ENCODE measurements around the gene CCDC187.
A peak's percentile ranks its signal among the peaks of the same experiment; 100 is the strongest.

CCDC187 gene

DNA sequence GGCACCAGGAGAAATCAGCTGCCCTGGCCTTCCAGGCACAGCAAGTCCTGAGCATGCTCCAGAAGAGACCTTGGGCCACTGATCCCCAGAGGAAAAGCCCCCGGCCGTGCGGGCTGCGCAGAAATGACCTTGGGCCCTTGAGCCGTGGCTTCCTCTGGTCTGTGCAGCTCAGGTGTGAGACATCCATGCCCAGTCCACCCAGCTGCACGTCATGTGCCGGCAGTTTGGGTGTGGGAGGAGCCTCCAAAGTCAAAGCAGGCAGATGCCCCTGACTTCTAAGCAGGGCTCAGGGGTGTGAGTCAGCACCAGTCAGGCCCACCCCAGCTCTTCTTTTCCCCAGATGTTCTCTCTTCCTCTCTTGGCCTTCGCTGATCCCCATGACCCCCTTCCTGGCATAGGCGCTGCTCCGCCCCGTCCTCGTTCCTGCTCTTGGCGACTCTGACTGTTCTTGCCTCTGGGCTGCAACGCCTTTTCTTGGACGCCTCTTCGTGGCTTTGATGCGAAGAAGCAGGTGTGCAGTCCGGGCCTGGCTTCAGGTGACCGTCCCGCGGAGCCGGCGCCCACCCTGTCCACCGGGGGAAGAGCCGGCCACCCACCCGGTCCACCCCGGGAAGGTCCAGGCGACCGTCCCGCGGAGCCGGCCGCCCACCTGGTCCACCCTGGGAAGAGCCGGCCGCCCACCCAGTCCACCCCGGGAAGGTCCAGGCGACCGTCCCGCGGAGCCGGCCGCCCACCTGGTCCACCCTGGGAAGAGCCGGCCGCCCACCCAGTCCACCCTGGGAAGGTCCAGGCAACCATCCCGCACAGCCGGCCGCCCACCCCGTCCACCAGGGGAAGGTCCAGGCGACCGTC is 52.4 kb downstream of the CCDC187 start:
- no peak for DNase-seq

DNA sequence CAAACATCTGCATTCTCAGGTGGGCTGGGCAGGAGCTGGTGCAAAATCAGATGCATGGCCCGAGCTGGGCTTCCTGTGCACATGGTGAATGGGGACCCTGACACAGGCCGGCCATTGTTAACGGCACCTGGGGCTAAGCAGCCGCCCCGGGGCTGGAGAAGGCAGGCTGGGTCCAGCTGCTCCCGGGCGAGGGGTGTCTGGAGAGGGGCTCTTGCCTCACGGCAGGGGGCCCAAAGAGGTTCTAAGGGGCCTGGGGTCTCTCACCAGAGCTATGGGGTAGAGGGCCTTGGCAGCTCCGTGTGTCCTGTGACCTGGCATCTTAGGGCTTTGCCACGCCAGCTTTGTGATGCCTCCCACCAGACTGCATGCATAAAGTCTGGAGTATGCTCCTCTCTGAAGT is 53.2 kb downstream of the CCDC187 start:
- no peak for DNase-seq

DNA sequence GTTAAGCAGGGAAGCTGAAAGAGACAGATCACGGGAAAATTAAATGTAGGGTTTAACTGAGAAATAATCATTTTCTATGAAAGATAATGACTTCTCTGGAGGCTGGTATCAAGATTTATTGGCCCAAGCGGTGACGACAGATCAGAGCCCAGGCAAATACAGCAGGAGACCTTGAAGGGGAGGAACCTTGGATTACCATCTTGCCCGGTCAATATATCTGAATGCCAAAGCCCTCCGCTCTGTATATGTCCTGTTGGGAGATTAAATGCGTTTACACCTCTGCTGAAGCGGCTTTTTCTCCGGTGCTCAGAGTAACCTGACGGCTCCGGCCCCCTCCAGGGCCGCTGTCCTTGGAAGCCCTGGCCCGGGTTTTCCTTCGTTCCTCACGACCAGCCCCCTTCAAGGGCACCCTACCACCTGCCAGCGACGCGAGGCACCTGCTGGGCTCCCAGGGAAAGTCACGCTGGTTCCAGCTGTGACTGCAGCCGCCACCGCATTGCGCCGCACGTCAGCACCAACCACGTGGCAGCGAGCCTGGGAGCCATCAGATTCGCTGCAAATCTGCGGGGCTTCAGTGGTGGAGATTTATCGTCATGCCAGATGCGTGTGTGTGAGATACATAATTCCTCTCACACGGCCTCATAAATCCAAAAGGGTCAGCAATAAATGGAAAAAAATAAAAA is 53.9 kb downstream of the CCDC187 start:
- no peak for DNase-seq

DNA sequence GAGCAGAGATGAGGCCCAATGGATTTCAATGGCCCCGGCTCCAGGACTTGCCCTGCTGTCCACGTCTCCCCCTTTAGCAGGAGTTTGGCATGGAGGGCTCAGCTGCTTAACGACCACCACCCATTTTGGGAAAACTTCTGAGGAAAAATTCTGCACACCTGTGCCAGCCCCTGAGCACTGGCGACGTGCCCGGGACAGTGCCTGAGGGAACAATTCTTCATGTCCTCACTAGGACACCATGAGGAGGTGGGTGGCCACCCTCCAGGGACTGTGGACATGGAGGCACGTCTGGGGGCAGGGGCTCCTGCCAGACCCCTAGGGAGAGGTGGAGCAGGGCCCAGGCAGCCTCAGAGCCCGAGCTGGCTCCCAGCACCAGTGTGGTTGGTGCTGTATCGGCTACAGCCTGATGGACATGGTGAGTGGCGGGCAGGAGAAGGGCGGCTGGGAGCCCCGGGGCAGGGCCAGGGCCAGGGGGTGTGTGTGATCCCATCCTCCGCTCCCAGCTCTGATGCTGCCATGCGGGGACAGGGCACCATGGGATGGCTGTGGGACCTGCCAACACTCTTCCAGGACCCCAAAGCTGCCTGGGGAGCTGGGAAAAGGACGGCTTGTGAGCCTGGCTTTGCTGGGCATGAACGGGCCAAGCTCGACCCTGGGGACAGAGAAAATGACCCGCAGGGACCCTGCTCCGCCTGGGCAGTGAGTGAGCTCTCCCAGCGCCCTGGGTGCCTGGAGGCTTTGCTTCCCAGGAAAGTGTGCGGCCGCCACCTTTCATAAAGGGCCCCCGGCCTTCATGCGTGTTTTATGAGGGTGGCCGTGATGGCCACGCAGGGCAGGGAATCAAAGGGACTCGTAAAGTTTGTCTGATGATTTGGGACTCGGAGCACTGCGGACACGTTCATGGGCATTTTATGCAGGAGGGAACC is 54.7 kb downstream of the CCDC187 start:
- DNase-seq = no peak

DNA sequence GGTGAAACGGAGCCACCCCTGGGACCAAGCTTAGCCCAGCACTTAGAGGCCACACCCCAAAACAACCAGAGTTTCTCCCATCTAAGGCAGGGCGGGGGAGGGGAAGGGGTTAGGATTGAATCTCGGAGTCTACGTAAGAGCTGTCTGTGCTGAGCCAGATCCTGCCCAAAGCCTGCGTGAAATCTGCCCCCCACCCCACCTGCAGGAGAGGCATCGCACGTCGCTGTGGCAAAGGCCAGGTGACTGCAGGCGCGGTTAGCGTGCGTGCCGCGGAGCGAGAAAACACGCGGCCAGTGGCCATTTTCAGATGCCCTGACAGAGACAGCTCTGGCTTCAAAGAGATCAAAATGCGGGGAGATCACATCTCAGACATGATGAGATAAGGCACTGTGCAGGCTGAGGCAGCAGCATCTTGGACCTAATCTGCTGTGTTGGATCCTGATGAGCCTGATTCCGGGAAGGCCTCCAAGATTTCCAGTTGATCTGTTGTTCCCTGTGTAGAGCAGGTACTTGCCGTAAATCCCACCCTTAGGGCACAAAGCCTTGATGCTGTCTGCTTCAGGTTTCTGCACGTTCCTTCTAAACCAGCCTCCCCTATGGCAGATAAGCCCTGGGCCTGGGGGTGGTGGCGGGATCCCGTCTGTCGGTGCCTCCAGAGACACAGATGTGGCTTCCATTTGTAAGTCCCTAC is 55.8 kb downstream of the CCDC187 start:
- no peak for DNase-seq

DNA sequence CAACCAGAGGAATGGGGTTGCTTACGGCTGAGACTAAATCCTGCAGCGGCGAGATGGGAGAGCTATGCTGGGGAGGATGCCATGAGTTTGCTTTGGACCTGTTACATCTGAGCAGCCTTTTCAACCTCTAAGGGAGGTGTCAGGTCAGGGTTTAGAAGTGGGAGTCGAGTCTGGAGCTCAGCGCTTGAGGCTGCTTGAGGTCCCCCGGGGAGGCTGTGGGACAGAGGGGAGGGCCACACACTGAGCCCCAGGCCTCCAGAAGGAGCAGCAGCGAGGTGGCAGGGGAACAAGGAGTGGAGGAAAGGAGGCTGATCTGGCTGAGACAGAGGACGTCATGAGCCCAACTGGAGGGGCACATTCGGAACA is 56.4 kb downstream of the CCDC187 start:
- no peak for DNase-seq

DNA sequence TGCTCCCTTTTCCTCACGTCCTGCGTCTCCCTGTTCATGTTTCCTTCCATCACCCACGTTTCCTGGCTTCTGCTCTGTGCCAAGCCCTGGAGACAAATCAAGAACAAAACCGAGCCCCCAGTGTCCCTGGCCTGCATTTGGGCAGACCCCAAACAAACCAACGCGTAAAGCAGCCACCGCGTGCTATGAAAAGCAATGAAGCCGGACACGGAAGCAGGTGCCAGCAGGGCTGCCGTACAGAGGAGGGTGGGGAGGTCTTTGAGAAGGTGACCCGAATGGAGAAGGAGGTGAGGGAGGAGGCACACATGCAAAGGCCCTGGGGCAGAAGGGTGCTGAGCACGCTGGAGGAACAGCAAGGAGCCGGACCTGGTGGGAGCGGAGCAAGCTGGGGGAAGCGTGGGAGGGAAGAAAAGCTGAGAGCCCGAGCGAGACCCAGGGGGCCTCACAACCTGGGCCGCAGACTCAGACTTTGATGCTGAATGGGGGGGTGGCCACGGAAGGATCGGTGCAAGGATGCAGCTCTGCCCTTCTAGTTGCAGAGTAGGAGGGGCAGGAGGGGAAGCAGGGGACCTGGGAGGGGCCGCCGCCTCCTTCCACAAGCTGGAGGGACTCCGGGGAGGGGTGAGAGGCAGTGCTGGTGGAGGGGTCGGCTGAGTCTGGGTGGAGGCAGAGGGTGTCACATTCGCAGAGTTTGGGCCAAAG is 56.9 kb downstream of the CCDC187 start:
- DNase-seq = no peak

DNA sequence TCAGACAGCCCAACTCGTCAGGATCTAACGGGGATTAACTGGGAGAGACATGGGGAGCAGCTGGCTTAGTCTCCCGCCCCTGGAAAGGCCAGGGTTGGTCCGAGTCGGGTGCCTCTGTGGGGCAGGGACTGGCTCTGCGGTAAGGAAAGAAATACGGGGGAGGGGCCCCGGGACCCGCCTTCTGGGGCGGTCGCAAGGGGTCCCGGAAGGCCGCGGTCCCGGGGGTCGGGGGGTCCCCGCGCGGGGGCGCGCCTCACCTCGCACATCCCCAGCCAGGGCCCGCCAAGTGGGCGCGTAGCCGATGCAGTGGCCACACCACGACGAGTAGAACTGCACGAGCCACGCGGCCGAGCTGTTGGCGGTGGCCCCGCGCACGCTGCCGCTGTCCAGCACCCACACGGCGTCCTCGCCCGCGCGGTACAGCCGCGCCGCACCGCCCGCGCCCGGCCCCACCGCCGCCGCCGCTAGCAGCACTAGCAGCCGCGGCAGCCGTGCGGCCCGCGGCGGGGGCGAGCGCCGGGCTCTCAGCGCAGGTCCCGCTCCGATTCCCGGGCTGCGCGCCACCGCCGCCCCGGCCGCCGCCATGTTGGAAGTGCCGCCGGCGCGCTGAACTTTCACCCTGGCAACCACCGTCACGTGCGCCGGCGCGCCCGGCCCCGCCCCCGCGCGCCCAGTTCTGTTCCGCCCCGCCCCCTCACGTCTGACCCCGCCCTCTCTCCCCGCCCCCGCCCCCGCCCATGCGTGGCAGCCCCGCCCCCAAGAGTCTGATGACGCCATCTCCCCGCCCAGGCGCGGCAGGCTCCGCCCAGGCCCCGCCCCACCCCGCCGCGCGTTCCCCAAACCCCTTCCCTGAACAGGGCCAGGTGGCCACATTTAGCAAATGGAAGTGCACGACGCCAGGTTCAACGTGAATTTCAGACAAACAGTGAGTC is 58.4 kb downstream of the CCDC187 start, which contains the start of gene QSOX2:
Gene QSOX2, minus strand, starts transcription at position 594 of the 932 bp plus-strand sequence. Its CDS starts 9 bp downstream, at position 585.
- DNase-seq = peak; percentile 80

DNA sequence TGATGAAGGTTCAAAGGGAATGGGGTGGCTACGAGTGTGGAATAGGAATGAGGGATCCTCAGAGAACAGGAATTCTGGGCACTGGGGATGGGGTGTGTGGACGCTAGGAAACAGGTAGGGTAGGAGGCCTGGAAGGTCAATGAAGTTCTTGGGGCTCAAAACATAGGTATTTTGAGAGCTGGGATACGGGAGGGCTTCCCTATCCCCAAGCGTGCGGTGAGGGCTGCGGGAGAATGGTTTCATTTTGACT is 59.0 kb downstream of the CCDC187 start:
- DNase-seq = no peak

DNA sequence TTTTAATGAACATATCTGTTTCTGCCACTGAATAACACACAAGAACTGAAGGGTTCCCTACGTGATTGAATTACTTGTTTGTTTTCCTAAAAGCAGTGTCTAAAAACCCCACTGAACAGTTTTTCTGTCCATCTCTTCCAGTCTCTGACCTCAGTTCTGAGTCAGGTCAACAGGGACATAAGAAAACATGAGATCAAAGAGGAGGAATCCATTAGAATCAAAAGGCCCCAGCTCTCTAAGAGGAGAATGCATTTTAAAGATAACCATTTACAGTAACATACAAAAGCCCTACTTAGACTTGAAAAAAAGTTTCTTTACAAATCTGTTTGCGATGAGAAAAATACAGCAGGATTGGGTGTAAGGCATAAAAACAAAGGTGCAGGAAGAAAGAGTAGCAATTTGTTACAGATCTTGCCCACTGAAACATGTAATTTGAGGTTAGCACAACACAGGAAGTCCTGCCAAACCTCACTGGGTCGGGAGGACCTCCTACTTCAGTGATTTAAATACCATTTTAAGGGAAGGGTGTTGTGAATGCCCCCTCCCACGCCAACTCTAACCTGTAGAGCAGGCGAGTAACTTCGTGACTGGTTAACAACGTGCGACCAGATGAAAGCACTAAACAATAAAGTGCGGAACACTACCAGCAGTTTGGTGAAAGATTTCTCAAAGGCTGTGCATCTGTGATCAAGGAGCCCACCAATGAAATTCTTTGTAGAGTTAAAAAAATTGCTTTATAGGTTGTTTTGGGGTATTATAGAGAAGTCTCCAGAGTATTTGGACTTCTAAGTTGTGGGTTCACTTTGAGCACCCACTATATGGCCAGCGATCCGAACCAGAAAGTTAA is 59.5 kb downstream of the CCDC187 start:
- peak; percentile 44 for DNase-seq

DNA sequence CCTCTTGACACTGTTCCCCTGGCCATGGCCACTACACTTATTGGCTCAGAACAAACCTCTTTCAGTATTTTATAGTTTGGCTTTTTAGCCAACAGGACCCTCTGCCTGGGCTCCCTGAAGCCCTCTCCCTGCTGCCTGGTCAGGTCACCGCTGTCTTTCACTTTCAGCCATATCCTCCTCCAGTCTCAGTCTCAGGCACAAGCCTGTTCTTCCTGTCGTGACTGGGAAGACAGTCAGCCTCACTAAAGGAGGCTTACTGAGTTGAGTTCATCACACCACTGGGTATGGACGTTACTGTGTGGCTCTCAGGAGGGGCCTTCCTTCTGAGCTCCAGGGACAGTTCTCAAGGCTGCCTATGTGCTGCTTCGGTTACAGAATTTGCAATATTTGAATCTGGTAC is 60.3 kb downstream of the CCDC187 start:
- no peak for DNase-seq

DNA sequence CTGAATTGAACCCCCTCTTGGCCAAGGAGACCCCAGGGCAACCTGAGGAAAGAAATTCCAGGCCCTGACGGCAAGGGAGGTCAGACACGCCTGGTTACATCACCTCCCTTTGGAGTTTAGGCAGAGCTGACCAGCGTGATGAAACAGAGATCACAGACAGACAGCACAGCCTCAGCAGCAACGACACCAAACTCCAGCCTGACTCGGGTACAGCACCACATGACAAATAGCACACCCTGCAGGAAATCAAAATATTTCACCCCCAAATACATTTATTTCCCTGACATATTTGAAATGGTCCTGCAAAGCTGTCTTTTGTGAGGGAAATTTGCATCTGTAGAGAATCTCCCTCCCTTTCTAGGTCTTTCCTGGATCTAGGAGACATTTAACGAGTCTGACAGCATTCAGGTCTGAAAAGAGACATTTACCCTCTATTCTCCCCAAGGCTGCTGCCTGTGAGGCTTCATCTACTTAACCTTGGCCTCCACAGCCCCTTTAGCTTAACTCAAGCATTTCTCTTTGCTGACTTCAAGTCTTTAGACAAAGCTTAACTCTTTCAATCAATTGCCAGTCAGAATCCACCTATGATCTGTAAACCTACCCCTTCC is 60.9 kb downstream of the CCDC187 start:
- no peak for DNase-seq

DNA sequence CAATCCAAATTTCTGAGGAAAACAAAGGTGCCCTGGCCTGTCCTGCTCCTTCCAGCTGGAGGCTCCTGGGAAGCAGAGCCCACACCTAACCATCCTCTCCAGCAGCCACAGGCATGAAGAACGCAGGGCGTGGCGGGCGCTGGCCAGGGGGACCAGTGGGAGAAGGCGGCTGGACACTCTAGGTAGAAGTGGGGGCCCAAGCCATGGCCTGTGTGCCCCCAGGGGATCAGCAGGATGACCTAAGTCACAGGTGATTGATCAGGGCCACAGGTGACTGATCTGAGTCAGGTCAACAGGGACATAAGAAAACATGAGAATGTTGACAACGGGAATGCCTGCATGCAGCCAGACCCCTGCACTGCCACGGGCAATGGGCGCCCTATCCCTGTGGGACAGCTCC is 61.6 kb downstream of the CCDC187 start:
- no peak for DNase-seq

DNA sequence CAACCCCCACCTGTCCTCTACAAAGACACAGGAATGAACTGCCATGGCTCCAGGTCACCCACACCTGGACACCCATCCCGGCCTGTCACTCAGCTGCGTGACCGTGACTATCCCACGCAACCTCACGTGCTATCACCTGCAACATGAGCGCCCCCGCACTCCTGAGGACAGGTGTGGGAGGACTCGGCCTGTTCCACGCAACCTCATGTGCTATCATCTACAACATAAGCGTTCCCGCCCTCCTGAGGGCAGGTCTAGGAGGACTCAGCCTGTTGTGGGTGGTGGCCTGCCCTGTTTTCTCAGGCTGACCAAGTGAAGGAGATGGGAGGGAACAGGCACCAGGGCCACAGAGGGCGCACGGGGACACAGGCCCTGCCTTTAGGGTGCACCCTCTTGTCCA is 62.4 kb downstream of the CCDC187 start:
- no peak for DNase-seq

DNA sequence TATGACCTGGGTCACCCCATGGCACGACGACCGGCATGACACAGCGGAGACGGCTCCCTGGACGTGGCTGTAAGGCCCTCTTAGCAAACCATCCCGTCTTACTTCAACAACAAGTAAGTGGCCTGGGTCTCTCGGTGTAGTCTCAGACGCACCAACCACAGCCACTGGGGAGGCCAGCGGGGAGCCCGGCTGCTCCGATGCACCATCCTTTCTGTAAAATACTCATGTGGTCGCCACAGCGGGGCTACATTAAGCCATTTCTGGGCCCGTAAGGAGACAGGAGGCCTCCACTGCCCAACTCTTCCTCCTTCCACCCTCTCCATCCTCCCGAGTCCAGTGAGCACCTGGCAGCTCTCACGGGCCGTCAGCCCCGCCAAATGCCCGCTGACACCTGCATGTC is 63.0 kb downstream of the CCDC187 start:
- DNase-seq = no peak

DNA sequence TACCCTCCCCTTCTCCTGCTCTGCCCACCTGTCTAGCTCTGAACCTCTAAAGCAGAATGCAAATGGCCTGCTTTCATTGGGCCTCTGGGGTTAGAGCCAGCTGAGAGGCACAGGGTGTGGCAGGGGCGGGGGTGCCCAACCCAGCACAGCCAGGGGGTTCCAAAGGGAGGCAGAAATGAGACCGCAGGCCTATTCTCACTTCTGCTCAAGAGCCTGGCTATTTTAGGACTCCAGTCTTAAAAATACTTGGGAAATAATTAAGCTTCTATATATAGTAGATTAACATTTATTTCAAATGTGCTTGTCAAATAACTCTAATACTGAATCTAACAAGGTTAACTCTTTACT is 63.9 kb downstream of the CCDC187 start:
- DNase-seq = no peak

DNA sequence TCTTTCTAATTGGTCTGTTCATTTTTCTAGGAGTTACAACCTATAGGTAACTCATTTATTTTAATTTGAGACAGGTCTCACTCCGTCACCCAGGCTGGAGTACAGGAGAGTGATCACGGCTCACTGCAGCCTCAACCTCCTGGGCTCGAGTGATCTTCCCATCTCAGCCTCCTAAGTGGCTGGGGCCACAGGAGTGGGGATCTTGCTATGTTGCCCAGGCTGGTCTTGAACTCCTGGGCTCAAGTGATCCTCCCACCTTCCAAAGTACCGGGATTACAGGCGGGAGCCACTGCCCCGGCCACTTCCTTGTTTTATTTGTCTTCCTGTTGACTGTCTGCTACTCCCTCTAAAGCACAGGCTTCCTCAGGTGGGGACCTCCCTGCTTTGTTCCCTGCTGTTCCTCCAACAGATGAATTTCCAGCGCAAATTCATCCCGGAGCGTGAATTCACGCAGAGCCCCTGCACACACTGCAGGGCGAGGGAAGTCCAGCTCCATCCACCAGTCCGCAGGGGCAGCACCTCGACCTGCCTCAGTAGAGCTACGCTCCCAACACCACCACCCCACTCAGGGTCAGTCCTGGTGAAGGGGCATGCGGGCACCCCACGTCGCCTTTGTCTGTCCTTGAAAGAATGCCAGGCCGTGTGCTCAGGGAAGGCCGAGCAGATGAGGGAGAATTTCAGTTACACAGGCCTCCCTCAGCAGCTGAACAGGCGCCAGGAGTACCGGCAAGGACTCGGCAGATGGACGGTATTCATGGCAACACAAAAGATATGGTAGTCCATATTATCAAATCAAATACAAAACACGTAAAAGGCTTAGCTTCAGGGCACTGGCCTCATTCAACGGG is 64.5 kb downstream of the CCDC187 start:
- no peak for DNase-seq

DNA sequence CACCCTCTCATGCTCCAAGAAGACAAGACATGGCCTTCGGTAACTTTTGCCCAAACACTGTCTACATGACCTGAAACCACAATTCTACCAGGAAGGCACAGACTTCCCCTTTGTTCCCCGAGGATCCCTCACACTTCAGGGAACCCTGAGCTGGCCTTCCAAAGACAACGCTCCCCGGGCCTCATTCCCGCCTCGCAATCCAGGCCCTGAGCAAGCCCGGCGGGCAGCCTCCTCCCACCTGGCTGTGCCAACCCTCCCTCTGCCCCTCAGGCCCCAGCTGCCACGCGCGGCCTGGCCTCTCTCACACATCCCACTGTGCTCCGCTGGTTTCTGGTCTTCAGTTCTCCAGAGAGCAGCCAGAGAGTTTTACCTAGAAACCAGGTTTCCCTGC is 65.6 kb downstream of the CCDC187 start:
- no peak for DNase-seq
